CD4-positive, alpha-beta T cell (primary cell): ENCODE results near the gene TAF6L. TPM values are rescaled to one million over a fixed set of nuclear protein-coding genes. Genes with fewer than 3 reads are reported as not detected.
A peak's percentile ranks its signal among the peaks of the same experiment; 100 is the strongest.

Experiments
- ATAC-seq: fragments of 200-7000 bp; cut with Tn5 transposase; one replicate; pipeline ENCODE4 v1.10.0; 2022; ENCODE audit warnings: mild to moderate bottlenecking; ENCODE audit not compliant: poor library complexity
- CTCF ChIA-PET: fragments of 350-600 bp; sonication (Branson Sonifier 250); formaldehyde crosslinking; loops from one replicate; lab custom pipeline; 2021; ENCODE audit warnings: antibody characterized with exemption, inconsistent platforms; lab: Charles Lee
- POLR2A ChIA-PET: fragments of 350-600 bp; sonication (Branson Sonifier 250); formaldehyde crosslinking; loops from one replicate; lab custom pipeline; 2021; ENCODE audit warnings: antibody characterized with exemption, inconsistent platforms; lab: Charles Lee
- DNase-seq, 14 experiments: peaks; one replicate each; pipeline ENCODE4 v3.0.0-alpha.2; 2013 to 2020; ENCODE audit warnings: mixed read lengths in 2 of 14
- H3K27ac ChIP-seq, 2 donors: one replicate each; pipeline versions ENCODE4 v1.5.1 to v1.7.0; 2013; ENCODE audit warnings: low read length in 2 of 2, low read depth in 1 of 2, mild to moderate bottlenecking in 1 of 2
- H3K27me3 ChIP-seq, 2 experiments: 1 replicate in 1 of 2; 2 replicates in 1 of 2; pipeline versions ENCODE4 v1.6.1 to v1.7.0; 2013; ENCODE audit warnings: low read length in 2 of 2, control low read depth in 1 of 2, mild to moderate bottlenecking in 1 of 2, moderate library complexity in 1 of 2; ENCODE audit not compliant: insufficient read depth in 2 of 2, control insufficient read depth in 1 of 2
- H3K36me3 ChIP-seq: one replicate; pipeline ENCODE4 v1.6.1; 2013; ENCODE audit warnings: low read length, control low read depth; ENCODE audit not compliant: insufficient read depth
- H3K4me1 ChIP-seq: one replicate; pipeline ENCODE4 v1.6.1; 2013; ENCODE audit warnings: low read length, control low read depth; ENCODE audit not compliant: insufficient read depth
- H3K4me3 ChIP-seq: one replicate; pipeline ENCODE4 v1.5.1; 2013; ENCODE audit warnings: mild to moderate bottlenecking, low read length, moderate library complexity
- H3K9me3 ChIP-seq, 2 experiments: 1 replicate in 1 of 2; 2 replicates in 1 of 2; pipeline versions ENCODE4 v1.6.1 to v1.7.0; 2013; ENCODE audit warnings: low read length in 2 of 2, mild to moderate bottlenecking in 2 of 2, control low read depth in 1 of 2, moderate library complexity in 1 of 2; ENCODE audit not compliant: control insufficient read depth in 1 of 2, insufficient read depth in 1 of 2
- H3K27ac Mint-ChIP-seq: one replicate; pipeline ENCODE4 v1.8.0; 2020; ENCODE audit warnings: mixed read lengths
- H3K27me3 Mint-ChIP-seq: one replicate; pipeline ENCODE4 v1.8.0; 2021; ENCODE audit warnings: mixed read lengths
- H3K36me3 Mint-ChIP-seq: one replicate; pipeline ENCODE4 v1.8.0; 2021; ENCODE audit warnings: low read depth, mixed read lengths
- H3K4me1 Mint-ChIP-seq: one replicate; pipeline ENCODE4 v1.8.0; 2021; ENCODE audit warnings: low read depth, mixed read lengths
- H3K4me3 Mint-ChIP-seq: one replicate; pipeline ENCODE4 v1.8.0; 2020; ENCODE audit warnings: mild to moderate bottlenecking, mixed read lengths
- H3K9me3 Mint-ChIP-seq: one replicate; pipeline ENCODE4 v1.8.0; 2020; ENCODE audit warnings: mixed read lengths
- intact Hi-C, 2 experiments: fragments of 100-400 bp; cut with DNase I in 1 of 2; cut with micrococcal nuclease in 1 of 2; formaldehyde crosslinking; loops; one replicate each; pipeline versions ENCODE4 v1.15.1 to v1.9.0; 2023 to 2025; cut with DNase I, micrococcal nuclease
- total RNA-seq, 174 experiments: library from RNA in 2 of 174; stranded (reverse) in 2 of 174; gene quantifications; one replicate each; pipeline ENCODE4 v1.2.3 and lab custom pipeline; 2021 to 2026
- TF ChIP-seq, protein P1 (sequence below): fragments of 200-600 bp; IDR thresholded peaks from one replicate; pipeline ENCODE4 v1.8.0; 2022; ENCODE audit warnings: antibody characterized with exemption, mild to moderate bottlenecking

TAF6L gene
- total RNA-seq, 2 experiments from 2014 or later, result 11.5 to 11.8 TPM

DNA sequence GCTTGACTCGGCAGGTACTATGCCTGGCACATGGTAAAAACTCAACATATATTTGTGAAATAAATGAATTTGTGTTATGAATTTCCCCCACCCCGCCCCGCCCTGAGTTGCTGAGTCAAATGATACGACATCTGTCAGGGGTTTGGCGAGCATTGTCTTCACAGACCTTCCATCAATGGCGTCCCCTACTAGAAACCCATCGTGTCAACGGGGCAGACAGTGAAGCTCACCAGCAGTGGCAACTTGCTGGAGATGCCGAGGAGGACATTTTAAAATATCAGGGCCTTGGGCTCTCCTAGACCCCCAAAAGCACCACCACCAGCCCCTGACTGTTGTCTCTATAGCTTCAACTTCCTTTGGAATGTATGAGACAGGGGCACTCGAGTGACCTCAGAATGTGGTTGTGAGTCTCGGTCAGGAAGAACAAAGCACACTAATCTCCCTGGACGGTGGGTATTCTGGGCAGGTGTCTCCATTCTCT lies 34.8 kb downstream of the TAF6L start:
- H3K4me1 Mint-ChIP-seq, result peaks cover 41% of the 10 kb centered on the region
- peaks cover 36% of the 10 kb centered on the region for H3K4me1 ChIP-seq
- peak overlapping the region; percentile 70 for H3K4me3 ChIP-seq
- peak overlapping the region; percentile 97 for H3K27ac Mint-ChIP-seq
- CTCF ChIA-PET, result interaction anchor here (0.6 to 3.9 kb wide), 7 partner anchors 15 to 381 kb away, joined by 3 to 32 read pairs (median 5); partner anchors contain the start of genes SLC3A2 and TMEM179B
- H3K36me3 ChIP-seq, result peaks cover 30% of the 10 kb centered on the region
- no peaks in the 10 kb centered on the region for H3K9me3 Mint-ChIP-seq
- H3K4me3 Mint-ChIP-seq, result peak overlapping the region; percentile 98
- no peaks in the 10 kb centered on the region for H3K27me3 Mint-ChIP-seq
- TF ChIP-seq, protein P1, sequence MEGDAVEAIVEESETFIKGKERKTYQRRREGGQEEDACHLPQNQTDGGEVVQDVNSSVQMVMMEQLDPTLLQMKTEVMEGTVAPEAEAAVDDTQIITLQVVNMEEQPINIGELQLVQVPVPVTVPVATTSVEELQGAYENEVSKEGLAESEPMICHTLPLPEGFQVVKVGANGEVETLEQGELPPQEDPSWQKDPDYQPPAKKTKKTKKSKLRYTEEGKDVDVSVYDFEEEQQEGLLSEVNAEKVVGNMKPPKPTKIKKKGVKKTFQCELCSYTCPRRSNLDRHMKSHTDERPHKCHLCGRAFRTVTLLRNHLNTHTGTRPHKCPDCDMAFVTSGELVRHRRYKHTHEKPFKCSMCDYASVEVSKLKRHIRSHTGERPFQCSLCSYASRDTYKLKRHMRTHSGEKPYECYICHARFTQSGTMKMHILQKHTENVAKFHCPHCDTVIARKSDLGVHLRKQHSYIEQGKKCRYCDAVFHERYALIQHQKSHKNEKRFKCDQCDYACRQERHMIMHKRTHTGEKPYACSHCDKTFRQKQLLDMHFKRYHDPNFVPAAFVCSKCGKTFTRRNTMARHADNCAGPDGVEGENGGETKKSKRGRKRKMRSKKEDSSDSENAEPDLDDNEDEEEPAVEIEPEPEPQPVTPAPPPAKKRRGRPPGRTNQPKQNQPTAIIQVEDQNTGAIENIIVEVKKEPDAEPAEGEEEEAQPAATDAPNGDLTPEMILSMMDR, result no peak
- no peaks in the 10 kb centered on the region for H3K9me3 ChIP-seq
- peaks cover 47% of the 10 kb centered on the region for H3K36me3 Mint-ChIP-seq
- peak overlapping the region; percentile 60 to 83 for H3K27ac ChIP-seq
- POLR2A ChIA-PET, result interaction anchor here (0.6 to 6.5 kb wide), 22 partner anchors 10 to 838 kb away, joined by 3 to 96 read pairs (median 4); partner anchors contain the start of genes C11orf98, CSKMT, HNRNPUL2 and POLR2G
- intact Hi-C loops, result loop anchor here (1.0 to 2.0 kb wide), 5 partner anchors 14 to 77 kb away; partner anchors contain the start of genes WDR74 (in 2 of the 2), STX5 (in 1 of the 2), TEX54 (in 1 of the 2) and TMEM179B (in 1 of the 2)
- peak; percentile 19 for ATAC-seq
- peak in 6 of 14 experiments; percentile 7 to 66 (median 22) for DNase-seq
- no peaks in the 10 kb centered on the region for H3K27me3 ChIP-seq

DNA sequence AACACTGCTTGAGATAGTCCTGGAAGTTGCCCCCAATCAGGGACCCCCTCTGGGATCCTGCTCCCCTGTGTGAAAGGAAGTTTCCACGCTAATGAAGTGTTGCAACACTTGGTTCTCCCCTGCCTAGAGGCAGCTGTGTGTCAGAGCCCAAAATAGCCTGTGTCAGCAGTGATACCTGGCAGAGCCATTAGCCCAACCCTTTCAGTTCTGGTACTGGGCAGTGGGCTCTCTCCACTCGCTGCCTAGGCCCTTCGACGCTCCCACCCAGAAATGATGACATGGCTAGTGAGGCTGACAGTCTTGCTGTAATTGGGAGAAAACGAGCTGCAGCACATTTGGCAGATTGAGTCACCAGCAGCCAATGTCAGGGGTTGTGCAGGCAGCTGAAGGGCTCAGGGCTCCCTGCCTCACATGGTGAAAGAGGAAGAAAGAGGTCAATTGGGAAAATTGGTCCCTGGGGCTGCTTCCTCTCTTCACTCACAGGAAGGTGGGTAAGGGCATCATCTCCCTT lies 35.5 kb downstream of the TAF6L start:
- ChIA-PET CTCF (interaction anchor here (0.6 to 3.9 kb wide), 5 partner anchors 20 to 382 kb away, joined by 3 to 32 read pairs (median 5); partner anchors contain the start of genes SLC3A2 and TMEM179B), POLR2A (interaction anchor here (0.6 to 6.5 kb wide), 10 partner anchors 12 to 765 kb away, joined by 3 to 96 read pairs (median 8); partner anchors contain the start of genes STX5, TEX54, TMEM179B and TMEM223)
- Mint-ChIP-seq H3K36me3 (peaks cover 41% of the 10 kb centered on the region), H3K27me3 (no peaks in the 10 kb centered on the region), H3K27ac (peak overlapping the region; percentile 97), H3K4me3 (peak overlapping the region; percentile 98), H3K4me1 (peaks cover 38% of the 10 kb centered on the region), H3K9me3 (no peaks in the 10 kb centered on the region)
- DNase-seq (peak in 2 of 14 experiments; percentile 63 to 73), ATAC-seq (no peak)
- Histone ChIP-seq H3K36me3 (peaks cover 24% of the 10 kb centered on the region), H3K4me3 (no peak overlapping the region), H3K27ac (peak overlapping the region in 1 of 2 donors; percentile 83), H3K27me3 (no peaks in the 10 kb centered on the region), H3K9me3 (no peaks in the 10 kb centered on the region), H3K4me1 (peaks cover 36% of the 10 kb centered on the region)
- intact Hi-C loops, result no loop called here
- TF ChIP-seq, protein P1, result no peak

DNA sequence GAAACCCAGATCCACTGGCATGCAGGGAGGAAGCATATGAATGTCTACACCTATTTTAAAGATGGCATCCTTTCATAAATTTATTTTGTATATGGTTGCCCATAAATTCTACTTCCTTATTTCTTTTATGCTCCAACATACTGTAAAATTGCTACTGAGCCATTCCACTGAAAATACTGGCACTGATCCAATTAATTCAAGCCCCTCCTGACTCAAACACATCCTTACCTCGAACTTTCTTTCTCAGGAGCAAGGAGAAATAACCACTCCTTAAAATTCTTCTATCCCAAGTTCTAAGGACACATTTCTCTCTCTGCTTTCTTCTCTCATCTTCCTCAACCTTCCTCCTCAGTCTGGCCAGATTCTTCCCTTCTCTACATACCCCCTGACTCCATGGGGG lies 39.6 kb downstream of the TAF6L start:
- H3K27ac ChIP-seq, result no peak overlapping the region
- H3K9me3 ChIP-seq, result no peaks in the 10 kb centered on the region
- DNase-seq (no peak), ATAC-seq (no peak)
- Mint-ChIP-seq H3K27me3 (no peaks in the 10 kb centered on the region), H3K36me3 (no peaks in the 10 kb centered on the region), H3K4me3 (no peak overlapping the region), H3K9me3 (no peaks in the 10 kb centered on the region), H3K4me1 (peaks cover 8% of the 10 kb centered on the region), H3K27ac (no peak overlapping the region)
- H3K4me1 ChIP-seq, result peaks cover 8% of the 10 kb centered on the region
- CTCF ChIA-PET, result no interaction called here
- no peaks in the 10 kb centered on the region for H3K27me3 ChIP-seq
- H3K4me3 ChIP-seq, result no peak overlapping the region
- TF ChIP-seq, protein P1, result no peak
- intact Hi-C loops, result no loop called here
- peaks cover 12% of the 10 kb centered on the region for H3K36me3 ChIP-seq
- POLR2A ChIA-PET, result interaction anchor here (1.2 kb wide), 1 partner anchor 17 kb away, joined by 5 read pairs; no protein-coding TSS in a partner anchor
